Activated naive CD8-positive, alpha-beta T cell treated with anti-CD3 and anti-CD28 coated beads, Interleukin-2, amount 50 U/mL, for 16 hours (primary cell): ENCODE measurements around the gene C1QTNF6.
"Not testable (repeated sequence)": the region's sequence is repeated elsewhere in the genome, so short reads cannot be mapped to it uniquely, and the experiment has no call there.

Experiments used
- DNase-seq: peaks from one replicate; pipeline ENCODE4 v3.0.0-alpha.2; 2020; ENCODE audit warnings: low read depth, low spot score

Gene C1QTNF6

GRCh38 chr22:37206841-37207821, 19.1 kb upstream of the C1QTNF6 start:
- DNase-seq, result no peak

DNA sequence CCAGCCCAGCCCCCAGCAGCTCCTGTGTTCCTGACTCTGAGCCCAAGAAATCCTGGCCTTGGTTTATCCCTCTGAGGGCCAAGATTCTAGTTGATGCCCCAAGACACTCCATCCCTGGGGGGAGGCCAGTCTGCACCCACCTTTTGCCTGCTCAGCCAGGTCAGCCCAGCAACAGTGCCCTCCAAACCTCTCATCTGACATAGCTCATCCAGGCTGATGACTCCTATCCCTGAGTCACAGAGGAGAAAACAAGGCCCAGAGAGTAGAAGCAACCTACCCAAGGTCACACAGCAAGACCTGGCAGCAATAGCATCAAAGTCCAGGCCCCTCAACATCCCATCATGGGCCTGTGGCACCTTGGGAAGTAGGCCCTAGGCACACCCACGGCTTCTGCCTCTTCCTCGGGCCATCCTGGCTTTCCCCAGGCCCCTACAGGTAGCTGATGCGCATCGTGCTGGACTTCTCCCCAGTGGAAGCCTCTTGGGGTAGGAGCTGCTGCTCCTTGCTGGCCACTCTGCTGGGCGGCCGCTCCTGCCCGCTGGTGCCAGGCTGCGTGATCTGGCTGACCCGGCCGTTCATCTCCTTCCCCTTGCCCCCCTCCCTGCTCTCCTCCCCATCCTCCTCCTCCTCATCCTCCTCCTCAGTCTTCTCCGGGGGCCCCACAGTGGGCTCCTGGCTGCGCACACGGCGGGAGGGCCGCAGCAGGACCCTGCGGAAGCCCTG, 18.2 kb upstream of the C1QTNF6 start:
- no peak for DNase-seq

DNA sequence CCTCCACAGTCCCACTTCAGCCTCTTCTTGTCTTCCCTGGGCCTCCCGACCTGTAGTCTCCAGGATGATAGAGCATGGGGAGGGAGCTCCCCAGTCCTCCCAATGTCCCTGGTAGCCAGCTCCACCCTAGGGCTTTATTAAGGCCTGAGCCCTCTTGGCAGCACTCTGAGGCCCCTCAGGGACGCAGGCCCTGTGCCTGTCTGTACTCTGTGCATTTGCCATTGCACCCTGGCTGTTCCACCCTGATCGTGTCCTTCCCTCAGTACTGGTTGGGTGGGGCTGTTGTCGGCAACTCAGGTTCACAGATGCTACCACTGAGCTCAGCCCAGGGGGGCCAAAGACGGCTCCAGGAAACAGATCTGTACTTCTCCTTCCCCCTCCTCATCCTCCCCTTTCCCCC, 17.0 kb upstream of the C1QTNF6 start:
- no peak for DNase-seq

DNA sequence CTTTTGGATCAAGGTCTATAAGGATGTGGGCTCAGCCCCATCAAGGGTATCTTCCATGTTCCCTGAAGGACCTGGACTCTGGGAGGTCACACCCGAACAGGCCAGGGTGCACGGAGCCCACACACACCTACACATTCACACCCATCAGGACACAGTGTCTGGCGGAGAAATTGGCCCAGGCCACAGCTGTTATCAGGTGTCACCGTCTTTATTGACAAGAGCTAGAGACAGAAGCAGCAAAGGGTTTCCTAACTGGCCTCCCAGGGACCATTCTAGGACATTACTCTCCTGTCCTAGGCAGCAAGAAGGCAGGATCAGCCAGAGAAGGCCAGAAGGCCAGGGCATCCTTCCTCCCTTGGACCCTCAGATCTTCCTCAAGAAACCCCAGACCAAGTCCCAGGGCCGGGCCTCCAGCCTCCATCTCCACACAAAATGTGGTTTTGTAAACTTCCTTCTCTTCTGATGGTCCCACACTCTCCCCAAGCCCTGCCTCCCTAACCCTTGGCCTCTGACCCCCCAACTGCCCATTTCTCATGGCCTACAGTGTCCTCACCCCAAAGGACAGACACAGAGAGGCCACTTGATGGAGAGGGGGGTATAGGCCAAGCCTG, 16.1 kb upstream of the C1QTNF6 start:
- no peak for DNase-seq

GRCh38 chr22:37203354-37204044, 15.5 kb upstream of the C1QTNF6 start:
- DNase-seq, result no peak

DNA sequence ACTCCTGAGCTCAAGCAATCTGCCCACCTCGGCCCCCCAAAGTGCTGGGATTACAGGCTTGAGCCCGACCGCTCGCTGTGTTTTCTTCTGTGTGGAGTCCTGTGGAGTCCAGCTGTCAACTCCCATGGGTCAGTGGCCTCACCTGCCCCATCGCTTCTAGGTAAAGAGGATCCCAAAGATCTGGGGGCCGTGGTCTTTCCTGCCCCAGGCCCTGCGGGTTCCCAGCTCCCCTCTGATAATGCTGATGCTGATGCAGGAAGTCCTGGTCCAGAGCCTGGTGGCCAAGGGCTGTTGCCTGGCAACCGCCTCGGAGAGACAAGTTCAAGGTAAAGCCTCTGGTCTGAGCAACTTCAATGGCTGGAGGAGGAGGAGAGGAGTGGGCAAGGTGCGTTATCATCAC, 14.7 kb upstream of the C1QTNF6 start:
- no peak for DNase-seq

DNA sequence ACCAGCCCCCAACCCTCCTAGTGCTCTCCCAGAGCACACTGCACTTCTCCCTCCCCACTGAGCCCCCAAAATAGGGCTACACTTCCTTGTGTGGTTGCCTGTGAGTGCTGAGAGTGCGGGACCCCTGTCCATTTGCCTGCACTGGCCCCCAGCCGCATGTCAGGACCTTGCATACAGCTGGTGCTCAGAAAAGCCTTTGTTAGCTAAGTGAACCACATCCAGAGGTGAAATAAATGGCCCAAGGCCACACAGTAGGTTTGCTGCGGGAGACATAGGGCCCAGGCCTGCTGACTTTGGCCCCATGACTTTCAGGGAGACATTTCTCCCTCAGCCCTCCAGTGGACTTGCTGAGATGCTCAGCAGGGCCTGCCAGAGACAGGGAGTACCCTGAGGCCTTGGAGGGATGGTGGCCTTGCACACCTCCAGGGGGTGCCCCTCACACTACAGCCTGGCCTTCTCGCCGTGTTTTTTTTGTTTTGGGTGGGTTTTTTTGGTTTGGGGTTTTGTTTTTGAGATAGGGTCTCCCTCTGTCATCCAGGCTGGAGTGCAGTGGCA, 14.0 kb upstream of the C1QTNF6 start:
- DNase-seq, result no peak

GRCh38 chr22:37201443-37201820, 13.4 kb upstream of the C1QTNF6 start:
- DNase-seq, result not testable (repeated sequence)

- no peak for DNase-seq
Observed at GRCh38 chr22:37199760-37200108, 11.7 kb upstream of the C1QTNF6 start.

GRCh38 chr22:37199103-37199759, 11.2 kb upstream of the C1QTNF6 start:
- DNase-seq, result peak; percentile 99

DNA sequence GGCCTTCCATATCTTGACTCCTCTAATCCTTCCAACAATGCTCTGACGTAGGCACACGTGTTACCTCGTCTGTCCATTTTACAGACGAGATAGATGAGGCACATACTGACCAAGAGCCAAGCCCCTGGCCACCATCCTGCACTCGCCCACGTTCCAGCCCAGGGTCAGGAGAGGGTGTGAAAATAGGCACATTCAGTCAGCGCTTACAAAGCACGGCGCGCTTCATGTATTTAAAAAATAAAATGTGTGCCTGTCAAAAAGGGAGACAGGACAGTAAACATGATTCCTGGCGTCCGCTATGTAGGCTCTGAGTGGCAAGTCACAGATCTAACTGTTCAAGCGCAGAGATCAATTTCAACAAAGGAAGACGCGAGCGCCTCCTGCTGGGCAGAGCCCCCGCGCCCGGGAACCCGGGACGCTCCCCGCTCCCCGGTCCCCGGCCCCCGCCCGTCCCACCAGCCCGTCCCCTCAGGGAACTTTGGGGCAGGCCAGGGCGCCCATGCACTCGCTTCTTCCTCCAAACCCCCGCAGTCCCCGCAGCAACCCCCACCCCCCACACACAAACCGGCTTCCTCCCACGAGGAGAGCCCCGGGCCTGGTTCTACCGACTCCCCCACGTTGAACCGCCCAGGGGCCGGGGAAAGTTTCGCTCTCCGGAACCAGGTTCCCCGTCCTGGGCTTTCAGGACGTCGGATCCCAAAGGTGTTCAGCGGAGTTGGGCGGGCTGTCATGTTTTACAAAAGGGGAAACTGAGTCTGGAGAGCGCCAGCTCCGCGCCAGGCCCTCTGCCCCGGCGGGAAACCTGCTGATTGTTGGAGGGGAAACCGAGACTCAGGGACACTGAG, 10.4 kb upstream of the C1QTNF6 start:
- DNase-seq, result peak; percentile 82

GRCh38 chr22:37197451-37198257, 9.6 kb upstream of the C1QTNF6 start:
- DNase-seq, result no peak

DNA sequence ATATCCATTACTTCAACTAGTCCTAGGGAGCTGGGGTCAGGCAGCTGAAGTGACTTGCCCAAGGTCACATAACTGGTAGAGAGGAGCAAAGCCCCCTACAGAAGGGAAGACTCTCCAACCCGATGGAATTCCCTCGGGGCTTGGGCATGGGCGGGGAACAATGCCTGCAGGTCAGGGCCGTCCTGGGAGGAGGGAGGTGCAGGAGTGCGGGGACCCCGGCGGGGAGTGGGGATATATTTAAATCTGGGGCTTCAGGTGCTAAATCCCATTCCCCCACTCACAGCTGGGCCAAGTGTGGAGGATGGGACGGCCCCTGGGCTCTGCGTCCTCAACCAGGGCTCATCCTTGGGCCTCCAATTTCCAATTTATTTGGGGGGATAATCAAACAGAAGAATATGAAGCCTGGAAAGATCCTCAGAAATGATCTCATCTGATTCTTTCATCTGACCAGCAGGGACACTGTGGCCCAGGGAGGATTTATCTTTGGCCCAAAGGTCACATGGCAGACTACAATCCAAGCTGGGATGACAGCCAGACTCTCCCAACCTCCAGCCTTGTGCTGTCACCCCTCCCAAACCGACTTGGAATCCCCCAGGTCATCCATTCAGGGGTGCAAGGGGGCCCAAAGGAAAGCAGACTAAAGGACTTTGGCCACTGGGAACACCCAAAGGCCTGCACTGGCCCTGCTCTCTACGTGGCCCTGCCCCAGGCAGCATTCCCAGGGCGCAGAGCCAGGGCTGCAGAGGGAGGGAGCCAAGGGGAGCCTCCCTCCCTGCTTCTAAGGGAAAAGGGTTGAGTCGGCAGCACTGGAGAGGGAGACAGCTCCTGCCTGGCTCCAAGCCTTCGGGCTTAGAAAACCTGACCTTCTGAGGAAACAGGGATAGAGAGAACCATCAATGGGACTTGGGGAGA, 8.7 kb upstream of the C1QTNF6 start:
- DNase-seq, result no peak

DNA sequence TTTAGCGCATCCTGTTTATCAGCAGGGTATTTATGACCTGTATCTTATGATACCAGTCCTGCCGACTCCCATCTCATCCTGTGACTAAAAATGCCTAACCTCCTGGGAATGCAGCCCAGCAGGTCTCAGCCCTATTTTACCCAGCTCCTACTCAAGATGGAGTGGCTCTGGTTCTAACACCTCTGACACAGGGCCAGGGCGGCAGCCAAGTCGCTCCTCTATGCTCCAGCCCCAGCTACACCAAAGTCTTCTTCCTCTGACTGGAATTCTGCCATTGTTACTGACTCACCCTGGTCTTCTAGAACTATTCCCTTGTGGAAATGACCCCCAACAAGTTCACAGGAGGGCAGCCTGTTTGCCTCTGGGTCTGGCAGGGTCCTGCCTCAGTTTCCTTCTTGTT, 7.9 kb upstream of the C1QTNF6 start:
- DNase-seq, result no peak

DNA sequence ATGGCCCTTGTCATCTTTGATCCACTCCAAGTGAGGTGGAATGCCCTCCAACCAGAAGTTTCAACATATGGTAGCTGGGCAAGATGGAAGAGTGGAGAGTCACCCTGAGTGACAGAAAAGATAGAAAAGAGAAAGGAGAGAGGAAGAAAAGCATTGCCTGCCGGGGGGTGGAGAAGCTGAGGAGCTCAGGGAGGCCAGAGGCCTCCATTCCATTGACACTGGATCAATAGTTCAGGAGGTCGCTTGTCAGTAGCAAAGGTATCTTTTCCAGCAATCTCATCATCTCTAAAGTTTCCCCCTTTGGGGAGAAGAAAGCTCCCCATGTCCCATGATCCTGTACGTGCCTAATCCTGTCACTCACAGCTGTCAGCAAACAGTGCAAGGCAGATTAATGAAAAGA, 6.7 kb upstream of the C1QTNF6 start:
- DNase-seq, result no peak

DNA sequence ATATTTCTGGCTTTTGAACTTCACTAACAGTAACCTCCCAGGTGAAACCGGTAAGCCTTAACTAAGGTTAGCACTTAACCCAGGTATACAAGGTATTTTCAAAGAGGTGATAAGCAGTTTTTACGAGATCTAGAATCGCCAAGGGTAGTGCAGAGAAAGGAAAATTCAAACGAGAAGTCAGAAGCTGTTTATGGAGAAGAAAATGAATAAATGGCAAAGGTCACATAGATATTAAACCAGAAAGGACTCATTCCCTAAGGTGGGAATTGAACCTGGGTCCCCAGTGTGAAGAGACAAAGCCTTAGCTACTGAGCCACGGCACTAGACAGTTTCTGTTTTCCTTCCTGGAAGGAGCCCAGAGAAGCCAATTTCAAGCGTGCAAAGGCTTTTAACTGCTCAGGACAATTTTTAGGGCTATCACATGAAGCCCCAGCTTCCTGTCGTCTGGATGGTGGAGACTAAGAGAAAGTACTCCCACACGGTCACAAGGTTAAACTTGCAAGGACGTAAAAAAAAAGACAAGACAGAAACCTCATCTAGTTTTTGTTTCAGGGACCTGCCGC, 5.7 kb upstream of the C1QTNF6 start:
- no peak for DNase-seq

DNA sequence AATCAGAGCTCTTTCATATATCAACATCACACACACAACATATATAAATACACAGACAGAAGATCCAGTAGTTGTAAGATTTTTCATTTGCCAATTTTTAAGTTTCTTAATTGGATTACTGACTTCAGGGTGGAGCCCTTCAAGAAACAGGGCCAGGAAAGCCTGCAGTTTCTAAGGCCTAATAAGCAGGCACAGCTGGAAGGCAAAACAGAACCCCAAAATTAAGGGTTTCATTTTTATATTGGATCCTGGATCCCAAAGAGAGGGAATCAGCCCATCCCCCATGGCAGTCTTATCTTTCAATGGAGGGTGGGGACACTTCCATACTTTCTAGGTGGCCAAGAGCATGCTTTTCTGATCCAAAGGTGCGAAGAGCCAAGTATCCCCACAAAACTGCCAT, 4.7 kb upstream of the C1QTNF6 start:
- no peak for DNase-seq

- no peak for DNase-seq
Observed at GRCh38 chr22:37192204-37192603, 4.2 kb upstream of the C1QTNF6 start.
